H9 (cell line): ENCODE data around the gene RBM45. TPM values are rescaled to one million over a fixed set of nuclear protein-coding genes. Genes with fewer than 3 reads are reported as not detected.

Source experiments
- DNase-seq: peaks from one replicate; pipeline ENCODE4 v3.0.0-alpha.2; 2017
- H2AFZ ChIP-seq: one replicate; pipeline ENCODE4 v1.6.1; 2013; ENCODE audit warnings: mild to moderate bottlenecking, low read length, control low read depth, moderate library complexity
- H2AK5ac ChIP-seq: 2 replicates; pipeline ENCODE4 v1.6.1; 2013; ENCODE audit warnings: low read length, control low read depth, mixed read lengths; ENCODE audit not compliant: insufficient read length
- H2BK120ac ChIP-seq: one replicate; pipeline ENCODE4 v1.6.1; 2013; ENCODE audit warnings: low read depth, mild to moderate bottlenecking, low read length, control low read depth, inconsistent platforms; ENCODE audit not compliant: poor library complexity, severe bottlenecking
- H2BK12ac ChIP-seq: 2 replicates; pipeline ENCODE4 v1.6.1; 2013; ENCODE audit warnings: low read length, control low read depth, mixed read lengths, low read depth; ENCODE audit not compliant: insufficient read length
- H2BK15ac ChIP-seq: 2 replicates; pipeline ENCODE4 v1.6.1; 2013; ENCODE audit warnings: low read depth, low read length, control low read depth
- H2BK20ac ChIP-seq: one replicate; pipeline ENCODE4 v1.6.1; 2013; ENCODE audit warnings: low read depth, mild to moderate bottlenecking, low read length, control low read depth, inconsistent platforms; ENCODE audit not compliant: poor library complexity, severe bottlenecking
- H2BK5ac ChIP-seq: 2 replicates; pipeline ENCODE4 v1.6.1; 2013; ENCODE audit warnings: low read length, control low read depth, mixed read lengths; ENCODE audit not compliant: insufficient read length
- H3K14ac ChIP-seq: 2 replicates; pipeline ENCODE4 v1.6.1; 2013; ENCODE audit warnings: low read length, control low read depth; ENCODE audit not compliant: insufficient read depth
- H3K18ac ChIP-seq: 2 replicates; pipeline ENCODE4 v1.6.1; 2013; ENCODE audit warnings: low read depth, mild to moderate bottlenecking, mixed read lengths, low read length, control low read depth; ENCODE audit not compliant: insufficient read length
- H3K23ac ChIP-seq: 2 replicates; pipeline ENCODE4 v1.6.1; 2013; ENCODE audit warnings: low read length, control low read depth, mixed read lengths, low read depth; ENCODE audit not compliant: insufficient read length
- H3K23me2 ChIP-seq: 2 replicates; pipeline ENCODE4 v1.6.1; 2013; ENCODE audit warnings: low read depth, mild to moderate bottlenecking, mixed read lengths, low read length, control low read depth; ENCODE audit not compliant: insufficient read length, poor library complexity, severe bottlenecking
- H3K27ac ChIP-seq: 2 replicates; pipeline ENCODE4 v1.5.1; 2013; ENCODE audit warnings: low read length, control low read depth, mixed read lengths, low read depth; ENCODE audit not compliant: insufficient read length
- H3K27me3 ChIP-seq: 2 replicates; pipeline ENCODE4 v1.6.1; 2013; ENCODE audit warnings: low read length, control low read depth, inconsistent platforms; ENCODE audit not compliant: insufficient read depth
- H3K4ac ChIP-seq: 2 replicates; pipeline ENCODE4 v1.6.1; 2013; ENCODE audit warnings: low read depth, mild to moderate bottlenecking, control low read depth, inconsistent platforms, low read length, moderate library complexity
- H3K4me1 ChIP-seq: 2 replicates; pipeline ENCODE4 v1.6.1; 2013; ENCODE audit warnings: low read length, control low read depth, inconsistent platforms; ENCODE audit not compliant: insufficient read depth
- H3K4me2 ChIP-seq: 2 replicates; pipeline ENCODE4 v1.6.1; 2013; ENCODE audit warnings: low read length, control low read depth, mixed read lengths; ENCODE audit not compliant: insufficient read length, insufficient read depth
- H3K56ac ChIP-seq: 2 replicates; pipeline ENCODE4 v1.6.1; 2013; ENCODE audit warnings: low read depth, mild to moderate bottlenecking, mixed read lengths, low read length, control low read depth; ENCODE audit not compliant: insufficient read length
- H3K79me1 ChIP-seq: 2 replicates; pipeline ENCODE4 v1.6.1; 2013; ENCODE audit warnings: low read depth, mild to moderate bottlenecking, moderate library complexity, low read length, control low read depth, inconsistent platforms; ENCODE audit not compliant: insufficient read depth, poor library complexity, severe bottlenecking
- H3K79me2 ChIP-seq: 2 replicates; pipeline ENCODE4 v1.6.1; 2013; ENCODE audit warnings: low read length, control low read depth, inconsistent platforms; ENCODE audit not compliant: insufficient read depth
- H3K9ac ChIP-seq: 2 replicates; pipeline ENCODE4 v1.6.1; 2013; ENCODE audit warnings: low read length, control low read depth, mixed read lengths; ENCODE audit not compliant: insufficient read length; ENCODE audit errors: extremely low read depth
- H3K9me3 ChIP-seq: one replicate; pipeline ENCODE4 v1.6.1; 2013; ENCODE audit warnings: low read depth, low read length, inconsistent platforms; ENCODE audit not compliant: control insufficient read depth
- H3T11ph ChIP-seq: one replicate; pipeline ENCODE4 v1.6.1; 2013; ENCODE audit warnings: mild to moderate bottlenecking, low read length, control low read depth, inconsistent platforms
- H4K20me1 ChIP-seq: one replicate; pipeline ENCODE4 v1.6.1; 2013; ENCODE audit not compliant: control insufficient read depth, insufficient read length, insufficient read depth
- H4K5ac ChIP-seq: 2 replicates; pipeline ENCODE4 v1.6.1; 2013; ENCODE audit warnings: low read depth, mild to moderate bottlenecking, mixed read lengths, low read length, control low read depth; ENCODE audit not compliant: insufficient read length
- H4K8ac ChIP-seq: replicated peaks from 2 replicates; pipeline ENCODE4 v1.6.1; 2013; ENCODE audit warnings: low read length, control low read depth, mixed read lengths, low read depth; ENCODE audit not compliant: insufficient read length
- H4K91ac ChIP-seq: 2 replicates; pipeline ENCODE4 v1.6.1; 2013; ENCODE audit warnings: low read depth, mild to moderate bottlenecking, moderate library complexity, mixed read lengths, low read length, control low read depth; ENCODE audit not compliant: insufficient read length
- H3K27ac Mint-ChIP-seq, 3 experiments: 2 replicates in 2 of 3; 3 replicates in 1 of 3; pipeline ENCODE4 v1.8.0; 2020 to 2021; ENCODE audit warnings: mixed read lengths in 3 of 3, mild to moderate bottlenecking in 1 of 3, moderate library complexity in 1 of 3
- H3K27me3 Mint-ChIP-seq: 2 replicates; pipeline ENCODE4 v1.8.0; 2021; ENCODE audit warnings: low read depth, mild to moderate bottlenecking, moderate library complexity, mixed read lengths
- H3K36me3 Mint-ChIP-seq, 3 experiments: 2 replicates in 2 of 3; 3 replicates in 1 of 3; pipeline ENCODE4 v1.8.0; 2020 to 2021; ENCODE audit warnings: low read depth in 3 of 3, mixed read lengths in 3 of 3; ENCODE audit not compliant: insufficient read depth in 1 of 3
- H3K4me1 Mint-ChIP-seq, 2 experiments: 2 replicates each; pipeline ENCODE4 v1.8.0; 2020; ENCODE audit warnings: mixed read lengths in 2 of 2
- H3K4me3 Mint-ChIP-seq, 2 experiments: 2 replicates in 1 of 2; 3 replicates in 1 of 2; pipeline ENCODE4 v1.8.0; 2020 to 2021; ENCODE audit warnings: mild to moderate bottlenecking in 2 of 2, mixed read lengths in 2 of 2, moderate library complexity in 1 of 2
- H3K9me3 Mint-ChIP-seq, 2 experiments: 2 replicates in 1 of 2; 3 replicates in 1 of 2; pipeline ENCODE4 v1.8.0; 2020; ENCODE audit warnings: mild to moderate bottlenecking in 2 of 2, mixed read lengths in 2 of 2, moderate library complexity in 1 of 2
- WGBS: extraction: QIAGEN DNeasy Blood & Tissue Kit; methylation state at CpG from one replicate; pipeline ENCODE4 v1.1.7; 2013; ENCODE audit warnings: missing lambda C conversion rate, low lambda C conversion rate, mixed read lengths; ENCODE audit not compliant: insufficient read length; ENCODE audit errors: extremely low coverage; 5-methylcytosine and 5-hydroxymethylcytosine counted together
- total RNA-seq: library from RNA; stranded (reverse); gene quantifications from 2 replicates; pipeline ENCODE4 v1.2.1, GENCODE V29; 2021
- TF ChIP-seq, protein P1 (sequence below): fragments of 200-600 bp; sonication (generic); conservative IDR thresholded peaks from 3 replicates; pipeline ENCODE4 v1.8.0; 2021; ENCODE audit warnings: antibody characterized with exemption, mild to moderate bottlenecking

Gene RBM45
- total RNA-seq, 1 experiment from 2014 or later: 13.9 TPM

- Histone ChIP-seq H3K27ac (no peak overlapping the region), H3K4ac (no peak overlapping the region), H3K27me3 (no peaks in the 10 kb centered on the region), H2BK120ac (no peak overlapping the region), H2AFZ (no peak overlapping the region), H4K20me1 (no peaks in the 10 kb centered on the region), H3K56ac (no peak overlapping the region), H4K8ac (no peak overlapping the region), H3K9me3 (no peaks in the 10 kb centered on the region), H3K4me1 (no peaks in the 10 kb centered on the region), H3K79me2 (no peaks in the 10 kb centered on the region), H3K14ac (no peak overlapping the region; the same call in 1 of the 2 replicates), H3K23me2 (no peaks in the 10 kb centered on the region), H3K4me2 (no peak overlapping the region), H2BK12ac (no peak overlapping the region), H3K79me1 (no peaks in the 10 kb centered on the region), H3K23ac (no peak overlapping the region), H2BK5ac (no peak overlapping the region), H4K91ac (no peak overlapping the region), H3T11ph (no peak overlapping the region), H2BK15ac (no peak overlapping the region), H2BK20ac (no peak overlapping the region), H3K9ac (no peak overlapping the region), H2AK5ac (no peak overlapping the region), H3K18ac (no peak overlapping the region), H4K5ac (no peak overlapping the region)
- WGBS: no CpG with 5 or more reads among the region's 1 CpG
- H3K27me3 Mint-ChIP-seq: no peaks in the 10 kb centered on the region
- H3K27ac Mint-ChIP-seq: no peak overlapping the region
- H3K9me3 Mint-ChIP-seq: no peaks in the 10 kb centered on the region
- no peaks in the 10 kb centered on the region for H3K36me3 Mint-ChIP-seq
- no peak overlapping the region for H3K4me3 Mint-ChIP-seq
- TF ChIP-seq, protein P1, sequence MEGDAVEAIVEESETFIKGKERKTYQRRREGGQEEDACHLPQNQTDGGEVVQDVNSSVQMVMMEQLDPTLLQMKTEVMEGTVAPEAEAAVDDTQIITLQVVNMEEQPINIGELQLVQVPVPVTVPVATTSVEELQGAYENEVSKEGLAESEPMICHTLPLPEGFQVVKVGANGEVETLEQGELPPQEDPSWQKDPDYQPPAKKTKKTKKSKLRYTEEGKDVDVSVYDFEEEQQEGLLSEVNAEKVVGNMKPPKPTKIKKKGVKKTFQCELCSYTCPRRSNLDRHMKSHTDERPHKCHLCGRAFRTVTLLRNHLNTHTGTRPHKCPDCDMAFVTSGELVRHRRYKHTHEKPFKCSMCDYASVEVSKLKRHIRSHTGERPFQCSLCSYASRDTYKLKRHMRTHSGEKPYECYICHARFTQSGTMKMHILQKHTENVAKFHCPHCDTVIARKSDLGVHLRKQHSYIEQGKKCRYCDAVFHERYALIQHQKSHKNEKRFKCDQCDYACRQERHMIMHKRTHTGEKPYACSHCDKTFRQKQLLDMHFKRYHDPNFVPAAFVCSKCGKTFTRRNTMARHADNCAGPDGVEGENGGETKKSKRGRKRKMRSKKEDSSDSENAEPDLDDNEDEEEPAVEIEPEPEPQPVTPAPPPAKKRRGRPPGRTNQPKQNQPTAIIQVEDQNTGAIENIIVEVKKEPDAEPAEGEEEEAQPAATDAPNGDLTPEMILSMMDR: no peak
- no peaks in the 10 kb centered on the region for H3K4me1 Mint-ChIP-seq
- DNase-seq: no peak
Measured at GRCh38 chr2:178173657-178174056, 61.4 kb downstream of the RBM45 start.
